K562 (cell line): ENCODE results near the gene CYYR1. TPM values are rescaled to one million over a fixed set of nuclear protein-coding genes. Genes with fewer than 3 reads are reported as not detected.

ENCODE experiments used
- ATAC-seq: fragments of 200-7000 bp; cut with Tn5 transposase; 3 replicates; pipeline ENCODE4 v1.9.1; 2020; ENCODE audit warnings: moderate library complexity
- BruUV-seq: library from RNA; stranded (reverse); fragments of 400-500 nt; replicated peaks from 2 replicates; lab custom pipeline; 2021; lab: Mats Ljungman, UMichigan
- CTCF ChIA-PET: fragments of 300-600 bp; formaldehyde crosslinking; extraction: SDS; loops from one replicate; lab custom pipeline; 2021; ENCODE audit warnings: low intra/inter-chr PET ratio; lab: Yijun Ruan, JAX
- POLR2A ChIA-PET: fragments of 300-600, 350-650 bp; sonication (Branson Sonifier 250); formaldehyde crosslinking; extraction: SDS; loops from one replicate; lab custom pipeline; 2021; ENCODE audit warnings: antibody characterized with exemption, inconsistent platforms; lab: Yijun Ruan, JAX
- DNase-seq, 4 experiments: peaks; one replicate each; pipeline versions ENCODE4 v3.0.0 to v3.0.0-alpha.2; 2011 to 2018; ENCODE audit warnings: low spot score in 3 of 4, mixed read lengths in 3 of 4; ENCODE audit errors: extremely low read depth in 1 of 4
- FAIRE-seq: peaks from 2 replicates; lab custom pipeline; 2011; peaks lifted over from hg19 to GRCh38; lab: Jason Lieb, UNC
- H2AFZ ChIP-seq: 2 replicates; pipeline ENCODE4 v1.6.0; 2011; ENCODE audit warnings: low read depth, low read length, control low read depth, inconsistent platforms
- H3K27ac ChIP-seq: fragments of 200-600 bp; 3 replicates; pipeline ENCODE4 v1.8.0; 2011; ENCODE audit warnings: low read depth, mild to moderate bottlenecking, control low read depth, inconsistent platforms, low read length, moderate library complexity, mixed read lengths; ENCODE audit errors: extremely low read depth
- H3K27me3 ChIP-seq, 2 experiments: fragments of 300-600 bp in 1 of 2; 2 replicates in 1 of 2; 3 replicates in 1 of 2; pipeline versions ENCODE4 v1.6.0 to v1.8.0; 2011; ENCODE audit warnings: inconsistent platforms in 2 of 2, low read length in 2 of 2, mild to moderate bottlenecking in 1 of 2, mixed read lengths in 1 of 2, moderate library complexity in 1 of 2; ENCODE audit not compliant: control insufficient read depth in 2 of 2, insufficient read depth in 2 of 2
- H3K36me3 ChIP-seq: fragments of 300-600 bp; 3 replicates; pipeline ENCODE4 v1.8.0; 2011; ENCODE audit warnings: mild to moderate bottlenecking, low read length, inconsistent platforms; ENCODE audit not compliant: control insufficient read depth, insufficient read depth
- H3K4me1 ChIP-seq, 2 experiments: fragments of 200-600 bp in 1 of 2; replicated peaks in 1 of 2; 2 replicates in 1 of 2; 3 replicates in 1 of 2; pipeline versions ENCODE4 v1.5.1 to v1.8.0; 2011; ENCODE audit warnings: inconsistent platforms in 2 of 2, low read length in 2 of 2, mild to moderate bottlenecking in 1 of 2, mixed read lengths in 1 of 2, moderate library complexity in 1 of 2; ENCODE audit not compliant: control insufficient read depth in 2 of 2, insufficient read depth in 2 of 2
- H3K4me2 ChIP-seq: 2 replicates; pipeline ENCODE4 v1.6.1; 2011; ENCODE audit warnings: low read length, control low read depth, inconsistent platforms, mixed read lengths; ENCODE audit not compliant: insufficient read depth
- H3K4me3 ChIP-seq: fragments of 200-600 bp; sonication (generic), shearing (Covaris generic); 2 replicates; pipeline ENCODE4 v1.5.1; 2016; ENCODE audit warnings: control low read depth, inconsistent platforms
- H3K79me2 ChIP-seq: fragments of 200-600 bp; 3 replicates; pipeline ENCODE4 v1.8.0; 2011; ENCODE audit warnings: low read length, inconsistent platforms; ENCODE audit not compliant: control insufficient read depth, insufficient read depth
- H3K9ac ChIP-seq, 2 experiments: 2 replicates each; pipeline versions ENCODE4 v1.6.0 to v1.6.1; 2011; ENCODE audit warnings: low read depth in 2 of 2, low read length in 2 of 2, control low read depth in 1 of 2, inconsistent platforms in 1 of 2, mild to moderate bottlenecking in 1 of 2, mixed read lengths in 1 of 2; ENCODE audit not compliant: insufficient read depth in 1 of 2
- H3K9me1 ChIP-seq: one replicate; pipeline ENCODE4 v1.6.0; 2011; ENCODE audit warnings: inconsistent platforms, mild to moderate bottlenecking, low read length, moderate library complexity; ENCODE audit not compliant: control insufficient read depth, insufficient read depth
- H3K9me3 ChIP-seq: replicated peaks from 2 replicates; pipeline ENCODE4 v1.5.1; 2011; ENCODE audit warnings: low read depth, low read length, inconsistent platforms; ENCODE audit not compliant: control insufficient read depth, insufficient read depth
- H4K20me1 ChIP-seq: replicated peaks from 2 replicates; pipeline ENCODE4 v1.6.1; 2011; ENCODE audit warnings: low read length, inconsistent platforms, mixed read lengths; ENCODE audit not compliant: control insufficient read depth, insufficient read depth
- ARNT ChIP-seq, 2 experiments: fragments of 450-650 bp; IDR thresholded peaks; 2 replicates each; pipeline ENCODE4 v1.6.1; 2016; ENCODE audit warnings: mild to moderate bottlenecking in 1 of 2
- CBX8 ChIP-seq: fragments of 200-600 bp; sonication (generic); IDR thresholded peaks from 2 replicates; pipeline ENCODE4 v1.6.1; 2012; ENCODE audit warnings: borderline replicate concordance, mixed run types, low read depth, mild to moderate bottlenecking, moderate library complexity, mixed read lengths, low read length, control low read depth, inconsistent platforms; ENCODE audit not compliant: poor library complexity, severe bottlenecking; ENCODE audit errors: extremely low read depth
- COPS2 ChIP-seq: fragments of 450-650 bp; conservative IDR thresholded peaks from 2 replicates; pipeline ENCODE4 v1.6.1; 2016; ENCODE audit warnings: mild to moderate bottlenecking, moderate library complexity
- FOXP1 ChIP-seq: sonication (generic); formaldehyde crosslinking; IDR thresholded peaks from 2 replicates; pipeline ENCODE4 v1.8.0; 2022; ENCODE audit warnings: mild to moderate bottlenecking, missing genetic modification reagents
- GABPB2 ChIP-seq: fragments of 250-450 bp; sonication (Bioruptor Pico); conservative IDR thresholded peaks from 2 replicates; pipeline ENCODE4 v1.5.1; 2021; ENCODE audit warnings: mild to moderate bottlenecking
- KDM4B ChIP-seq, 2 experiments: fragments of 450-650 bp in 1 of 2; sonication (generic) in 1 of 2; IDR thresholded peaks; 2 replicates each; pipeline ENCODE4 v1.6.1; 2016 to 2017; ENCODE audit warnings: borderline replicate concordance in 2 of 2, antibody characterized with exemption in 1 of 2, low read depth in 1 of 2, mild to moderate bottlenecking in 1 of 2
- MITF ChIP-seq: IDR thresholded peaks from 2 replicates; pipeline ENCODE4 v1.6.1; 2014; ENCODE audit warnings: antibody characterized with exemption
- PBX2 ChIP-seq, 2 experiments: IDR thresholded peaks in 1 of 2; conservative IDR thresholded peaks in 1 of 2; 2 replicates each; pipeline ENCODE4 v1.6.1; 2016; ENCODE audit warnings: low read depth in 2 of 2, mild to moderate bottlenecking in 1 of 2, missing compliant biosample characterization in 1 of 2, missing genetic modification characterization in 1 of 2, moderate library complexity in 1 of 2
- TEAD2 ChIP-seq: fragments of 450-650 bp; IDR thresholded peaks from 2 replicates; pipeline ENCODE4 v1.6.1; 2016; ENCODE audit warnings: missing genetic modification characterization, control low read depth, missing compliant biosample characterization
- ZEB2 ChIP-seq: fragments of 450-650 bp; IDR thresholded peaks from 2 replicates; pipeline ENCODE4 v1.6.1; 2016
- WGBS: fragments of 100-300 bp; shearing (Covaris generic); methylation state at CpG from one replicate; pipeline ENCODE4 v1.1.6; 2016; ENCODE audit warnings: low coverage, mixed read lengths; ENCODE audit not compliant: insufficient coverage; ENCODE audit errors: missing lambda C conversion rate; 5-methylcytosine and 5-hydroxymethylcytosine counted together
- in situ Hi-C: fragments of 300-500 bp; cut with MboI; formaldehyde crosslinking; loops from 4 replicates; pipeline ENCODE4 v1.15.0; 2018; ENCODE audit warnings: inconsistent platforms, mixed read lengths
- intact Hi-C: fragments of 100-400 bp; cut with micrococcal nuclease; formaldehyde crosslinking; loops from 2 replicates; pipeline ENCODE4 v1.14.2; 2022
- polyA plus RNA-seq, 8 experiments: library from polyadenylated mRNA; depleted of rRNA in 4 of 8; stranded (reverse) in 5 of 8; unstranded in 3 of 8; fragments of >200 nt; fragmentation: Nextera tagmentation in 2 of 8; fragmentation: Illumina TruSeq in 1 of 8; extraction: Ambion mirVana in 2 of 8; extraction: Trizol in 1 of 8; gene quantifications; 2 replicates each; pipeline versions ENCODE4 v1.2.1 to v1.2.3, GENCODE V29; 2011 to 2014; ENCODE audit warnings: inconsistent platforms in 1 of 8, missing spikeins in 1 of 8
- total RNA-seq, 7 experiments: library from RNA; depleted of rRNA in 6 of 7; stranded (reverse); fragments of >200 nt in 6 of 7; fragmentation: Illumina TruSeq in 2 of 7; extraction: Trizol in 2 of 7; gene quantifications; 2 replicates each; pipeline versions ENCODE4 v1.2.1 to v1.2.3, GENCODE V29; 2011 to 2021; ENCODE audit warnings: low replicate concordance in 1 of 7

Gene CYYR1
- total and polyA plus RNA-seq, 9 of the 15 experiments (the other 6 are each of a cell fraction or from before 2014, with no cell fraction given): not detected

DNA sequence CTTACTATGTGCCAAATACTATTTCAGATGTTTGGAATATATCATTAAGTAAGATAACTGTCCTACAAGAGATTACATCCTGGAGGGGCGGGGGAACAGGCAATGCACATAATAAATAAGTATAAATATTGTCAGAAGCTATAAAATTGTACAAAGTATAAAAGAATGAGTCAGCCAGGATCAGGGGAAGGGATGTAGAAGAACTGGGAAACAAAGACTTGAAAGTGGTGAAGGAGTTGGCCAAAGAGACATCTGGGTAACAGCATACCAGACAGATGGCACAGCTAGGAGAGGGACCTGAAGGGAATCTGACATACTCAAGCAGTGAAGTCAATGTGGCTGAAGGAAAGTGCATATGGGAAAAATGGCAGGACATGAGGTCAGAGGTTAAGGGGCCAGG lies 53.9 kb downstream of the CYYR1 start:
- H2AFZ ChIP-seq: no peak overlapping the region
- no peak for TF ChIP-seq MITF
- TF ChIP-seq ZEB2: no peak
- no peak for TF ChIP-seq TEAD2 (tag)
- TF ChIP-seq GABPB2: no peak
- no peak for TF ChIP-seq ARNT (IDR thresholded peaks at IDR 0.05)
- TF ChIP-seq FOXP1 (CRISPR knock-in tag): no peak
- TF ChIP-seq CBX8: no peak
- no peak for TF ChIP-seq PBX2 (CRISPR knock-in tag; IDR thresholded peaks at IDR 0.05; ENCODE audit: low read depth)
- no peak for TF ChIP-seq PBX2 (tag; conservative IDR thresholded peaks at IDR 0.05; ENCODE audit: low read depth)
- TF ChIP-seq COPS2: no peak
- no peak for TF ChIP-seq KDM4B (IDR thresholded peaks at IDR 0.05; ENCODE audit: borderline replicate concordance in 2 of 2, low read depth in 1 of 2)
- TF ChIP-seq, all 486 proteins: peak for 0
- H3K9ac ChIP-seq: no peak overlapping the region
- no peaks in the 10 kb centered on the region for H3K9me3 ChIP-seq
- H4K20me1 ChIP-seq: no peaks in the 10 kb centered on the region
- no peaks in the 10 kb centered on the region for H3K27me3 ChIP-seq
- in situ Hi-C loops (no loop called here), intact Hi-C loops (no loop called here)
- no peaks in the 10 kb centered on the region for H3K79me2 ChIP-seq
- ChIA-PET CTCF (no interaction called here), POLR2A (no interaction called here)
- H3K4me2 ChIP-seq: no peak overlapping the region
- FAIRE-seq (no peak), DNase-seq (no peak), ATAC-seq (no peak)
- H3K4me3 ChIP-seq: no peak overlapping the region
- H3K9me1 ChIP-seq: no peaks in the 10 kb centered on the region
- BruUV-seq: no TSS peak
- no peak overlapping the region for H3K27ac ChIP-seq
- no peaks in the 10 kb centered on the region for H3K4me1 ChIP-seq
- no peaks in the 10 kb centered on the region for H3K36me3 ChIP-seq
- 0% methylated on average over 1 of the region's 1 CpG for WGBS
